SU-DHL-6 (cell line): Measurements from ENCODE around the gene GTF2F2.
A peak's percentile ranks its signal among the peaks of the same experiment; 100 is the strongest.

Source experiments
- H2AFZ ChIP-seq: fragments of 200-600 bp; sonication (generic); 2 replicates; pipeline ENCODE4 v1.6.1; 2014; ENCODE audit warnings: low read depth, mild to moderate bottlenecking, moderate library complexity, mixed read lengths, antibody characterized with exemption, low read length; ENCODE audit not compliant: severe bottlenecking
- H3F3A ChIP-seq: fragments of 200-600 bp; shearing (Covaris generic); 2 replicates; pipeline ENCODE4 v1.6.0; 2016; ENCODE audit warnings: antibody characterized with exemption, mild to moderate bottlenecking; ENCODE audit not compliant: insufficient read depth
- H3K27ac ChIP-seq: fragments of 200-600 bp; sonication (generic); 2 replicates; pipeline ENCODE4 v1.5.1; 2016; ENCODE audit warnings: low read depth, mild to moderate bottlenecking, low read length, moderate library complexity, mixed read lengths
- H3K27me3 ChIP-seq: fragments of 200-600 bp; sonication (generic), shearing (Covaris generic); 2 replicates; pipeline ENCODE4 v1.6.0; 2014; ENCODE audit warnings: mild to moderate bottlenecking, low read length
- H3K36me3 ChIP-seq: fragments of 200-600 bp; sonication (generic); 2 replicates; pipeline ENCODE4 v1.6.1; 2014; ENCODE audit warnings: mild to moderate bottlenecking, low read length, mixed read lengths
- H3K4me2 ChIP-seq: fragments of 300-600, 200-600 bp; shearing (Covaris generic), sonication (generic); 2 replicates; pipeline ENCODE4 v1.6.0; 2014; ENCODE audit warnings: low read length, low read depth, mild to moderate bottlenecking; ENCODE audit not compliant: poor library complexity, severe bottlenecking
- H3K4me3 ChIP-seq: fragments of 200-600 bp; sonication (generic); 2 replicates; pipeline ENCODE4 v1.5.1; 2014; ENCODE audit warnings: antibody characterized with exemption, low read length, mild to moderate bottlenecking, mixed read lengths; ENCODE audit not compliant: insufficient read depth, poor library complexity, severe bottlenecking
- H3K79me2 ChIP-seq: fragments of 200-600 bp; sonication (generic); 2 replicates; pipeline ENCODE4 v1.6.1; 2014; ENCODE audit warnings: mild to moderate bottlenecking, low read length, moderate library complexity; ENCODE audit not compliant: insufficient read depth
- H3K9ac ChIP-seq: fragments of 200-600 bp; sonication (generic); 2 replicates; pipeline ENCODE4 v1.7.0; 2014; ENCODE audit warnings: mild to moderate bottlenecking, low read length
- H3K9me2 ChIP-seq: fragments of 200-600 bp; sonication (generic); replicated peaks from 2 replicates; pipeline ENCODE4 v1.6.1; 2014; ENCODE audit warnings: low read length; ENCODE audit not compliant: insufficient read depth
- H3K9me3 ChIP-seq: fragments of 200-600 bp; sonication (generic); 2 replicates; pipeline ENCODE4 v1.6.1; 2014; ENCODE audit warnings: low read length, mixed read lengths; ENCODE audit not compliant: insufficient read depth
- H4K20me1 ChIP-seq: fragments of 200-600 bp; sonication (generic); 2 replicates; pipeline ENCODE4 v1.6.1; 2014; ENCODE audit warnings: low read depth, mild to moderate bottlenecking, antibody characterized with exemption, low read length, moderate library complexity, mixed read lengths
- EZH2phosphoT487 ChIP-seq: fragments of 200-600 bp; sonication (generic), shearing (Covaris generic); conservative IDR thresholded peaks from 2 replicates; pipeline ENCODE4 v1.6.1; 2018; ENCODE audit warnings: mild to moderate bottlenecking, antibody characterized with exemption, low read length, moderate library complexity, mixed read lengths
- TF ChIP-seq, protein P1 (sequence below): fragments of 200-600 bp; sonication (generic); IDR thresholded peaks from one replicate; pipeline ENCODE4 v1.5.1; 2017; ENCODE audit warnings: antibody characterized with exemption, mild to moderate bottlenecking, low read length, moderate library complexity; ENCODE audit not compliant: insufficient read depth, poor library complexity, severe bottlenecking

GTF2F2 gene

DNA sequence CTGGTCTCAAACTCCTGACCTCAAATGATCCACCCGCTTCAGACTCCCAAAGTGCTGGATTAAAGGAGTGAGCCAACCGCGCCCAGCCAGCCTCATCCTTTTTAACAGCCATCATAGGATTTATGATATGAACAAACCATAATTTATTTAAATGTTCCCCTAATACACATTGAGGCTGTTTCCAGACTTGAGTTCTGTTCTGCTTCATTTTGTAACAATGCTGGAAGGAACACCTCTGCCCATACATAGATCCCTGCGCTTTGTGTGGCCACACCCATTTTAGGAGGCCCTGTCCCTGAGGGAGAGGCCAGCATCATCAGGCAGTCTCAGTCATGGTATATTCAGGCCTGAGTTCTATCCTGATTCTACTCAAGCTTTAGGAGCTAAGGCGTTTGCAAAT is 184.8 kb downstream of the GTF2F2 start:
- TF ChIP-seq, protein P1, sequence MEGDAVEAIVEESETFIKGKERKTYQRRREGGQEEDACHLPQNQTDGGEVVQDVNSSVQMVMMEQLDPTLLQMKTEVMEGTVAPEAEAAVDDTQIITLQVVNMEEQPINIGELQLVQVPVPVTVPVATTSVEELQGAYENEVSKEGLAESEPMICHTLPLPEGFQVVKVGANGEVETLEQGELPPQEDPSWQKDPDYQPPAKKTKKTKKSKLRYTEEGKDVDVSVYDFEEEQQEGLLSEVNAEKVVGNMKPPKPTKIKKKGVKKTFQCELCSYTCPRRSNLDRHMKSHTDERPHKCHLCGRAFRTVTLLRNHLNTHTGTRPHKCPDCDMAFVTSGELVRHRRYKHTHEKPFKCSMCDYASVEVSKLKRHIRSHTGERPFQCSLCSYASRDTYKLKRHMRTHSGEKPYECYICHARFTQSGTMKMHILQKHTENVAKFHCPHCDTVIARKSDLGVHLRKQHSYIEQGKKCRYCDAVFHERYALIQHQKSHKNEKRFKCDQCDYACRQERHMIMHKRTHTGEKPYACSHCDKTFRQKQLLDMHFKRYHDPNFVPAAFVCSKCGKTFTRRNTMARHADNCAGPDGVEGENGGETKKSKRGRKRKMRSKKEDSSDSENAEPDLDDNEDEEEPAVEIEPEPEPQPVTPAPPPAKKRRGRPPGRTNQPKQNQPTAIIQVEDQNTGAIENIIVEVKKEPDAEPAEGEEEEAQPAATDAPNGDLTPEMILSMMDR: no peak
- no peak for TF ChIP-seq EZH2phosphoT487

DNA sequence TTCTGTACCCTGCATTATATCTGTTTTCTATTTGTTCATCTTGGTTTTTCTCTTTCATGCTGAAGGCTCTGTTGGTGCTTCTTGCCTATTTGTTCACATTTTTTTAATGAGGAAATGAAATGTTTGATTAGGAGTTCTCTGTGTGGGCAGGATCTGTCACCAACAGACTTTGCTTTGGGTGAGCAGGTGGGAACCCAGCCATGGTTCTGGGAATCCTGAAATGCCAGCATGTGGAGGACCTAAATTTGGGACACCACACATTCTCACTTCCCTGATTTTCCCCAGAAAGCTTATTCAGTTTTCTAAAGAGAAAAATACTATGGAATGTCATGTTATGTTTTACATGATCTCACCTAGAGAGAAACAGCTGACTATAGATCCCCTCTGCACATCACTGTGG is 186.7 kb downstream of the GTF2F2 start:
- no peak overlapping the region for H3K9ac ChIP-seq
- no peak overlapping the region for H3K27ac ChIP-seq
- H3K27me3 ChIP-seq: no peaks in the 10 kb centered on the region
- H3K36me3 ChIP-seq: no peaks in the 10 kb centered on the region
- no peaks in the 10 kb centered on the region for H3K9me3 ChIP-seq
- no peaks in the 10 kb centered on the region for H4K20me1 ChIP-seq
- no peak overlapping the region for H3K4me3 ChIP-seq
- no peaks in the 10 kb centered on the region for H3K9me2 ChIP-seq
- no peak overlapping the region for H3K4me2 ChIP-seq
- TF ChIP-seq, protein P1: no peak
- TF ChIP-seq EZH2phosphoT487: no peak
- no peak overlapping the region for H2AFZ ChIP-seq
- H3F3A ChIP-seq: 0 out of 2 replicates have a peak, but pooled peaks cover 4% of the 10 kb centered on the region
- no peaks in the 10 kb centered on the region for H3K79me2 ChIP-seq

More for the DNA sequence above, 184.8 kb downstream of the GTF2F2 start:
- Histone ChIP-seq H3K79me2 (no peaks in the 10 kb centered on the region), H3K9me2 (no peaks in the 10 kb centered on the region), H3K36me3 (no peaks in the 10 kb centered on the region), H2AFZ (no peak overlapping the region), H3F3A (no peaks in the 10 kb centered on the region), H3K27ac (no peak overlapping the region), H3K4me2 (no peak overlapping the region), H3K9ac (no peak overlapping the region), H3K4me3 (no peak overlapping the region), H3K9me3 (no peaks in the 10 kb centered on the region), H4K20me1 (no peaks in the 10 kb centered on the region), H3K27me3 (no peaks in the 10 kb centered on the region)

DNA sequence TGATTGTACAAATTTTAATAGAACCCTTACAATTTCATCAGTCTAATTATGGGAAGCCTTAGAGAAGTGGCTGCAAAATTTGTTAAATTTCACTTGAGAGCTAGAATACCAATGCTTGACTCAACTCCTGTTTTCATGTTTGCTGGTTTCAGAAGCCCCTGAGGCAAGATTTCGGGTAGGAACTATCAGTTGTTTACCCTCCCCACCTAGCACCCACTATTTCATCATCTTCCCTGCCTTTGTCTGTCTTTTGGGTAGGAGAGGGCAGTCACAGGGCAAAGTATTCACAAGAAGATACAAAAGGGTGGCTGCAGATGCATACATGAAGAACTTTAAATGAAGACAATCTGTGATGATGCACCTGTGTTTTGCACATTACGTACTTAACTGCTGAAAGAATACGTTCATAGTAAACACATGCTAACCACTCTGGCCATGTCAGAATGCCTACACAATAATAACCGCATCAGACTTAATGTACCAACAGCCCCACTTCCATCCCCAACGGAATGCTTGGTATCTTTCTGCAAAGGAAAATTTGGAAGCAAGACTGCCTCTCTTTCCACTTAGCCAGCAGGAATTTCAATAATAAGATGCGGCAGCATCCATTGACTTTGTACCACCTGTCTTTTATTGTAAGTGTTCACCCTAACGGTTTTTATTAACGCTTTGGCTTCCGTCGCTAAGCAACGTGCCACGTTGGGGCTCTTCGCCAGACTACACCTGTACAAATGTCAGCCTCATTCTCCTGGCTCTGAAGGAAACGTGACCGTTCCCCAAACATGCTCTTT is 190.2 kb downstream of the GTF2F2 start:
- peak overlapping the region; percentile 60 for H2AFZ ChIP-seq

DNA sequence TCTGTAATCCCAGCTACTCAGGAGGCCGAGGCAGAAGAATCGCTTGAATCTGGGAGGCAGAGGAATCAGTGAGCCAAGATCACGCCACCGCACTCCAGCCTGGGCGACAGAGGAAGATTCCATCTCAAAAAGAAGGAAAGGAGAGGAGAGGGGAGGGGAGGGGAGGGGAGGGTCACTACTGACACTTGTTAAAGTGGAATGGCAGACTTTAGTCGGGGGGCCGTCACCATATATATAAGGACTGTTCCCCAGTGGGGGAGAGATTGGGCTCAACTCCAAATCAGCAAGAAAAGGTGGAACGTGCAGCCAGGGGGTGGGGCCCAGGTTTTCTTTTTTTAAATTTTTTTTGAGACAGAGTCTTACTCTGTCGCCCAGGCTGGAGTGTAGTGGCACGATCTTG is 194.5 kb downstream of the GTF2F2 start:
- H3K9me2 ChIP-seq: no peaks in the 10 kb centered on the region
- H3K27me3 ChIP-seq: no peaks in the 10 kb centered on the region
- H4K20me1 ChIP-seq: no peaks in the 10 kb centered on the region
- no peaks in the 10 kb centered on the region for H3K9me3 ChIP-seq
- TF ChIP-seq, protein P1: no peak
- TF ChIP-seq EZH2phosphoT487: no peak
- no peak overlapping the region for H3K9ac ChIP-seq
- H3F3A ChIP-seq: 0 out of 2 replicates have a peak, but pooled peaks cover 4% of the 10 kb centered on the region
- no peak overlapping the region for H3K27ac ChIP-seq
- H3K36me3 ChIP-seq: no peaks in the 10 kb centered on the region
- H3K4me3 ChIP-seq: no peak overlapping the region
- no peaks in the 10 kb centered on the region for H3K79me2 ChIP-seq
- no peak overlapping the region for H2AFZ ChIP-seq
- H3K4me2 ChIP-seq: no peak overlapping the region

More for the DNA sequence above, 190.2 kb downstream of the GTF2F2 start:
- Histone ChIP-seq H3K4me2 (peak overlapping the region; percentile 46), H3K9me3 (no peaks in the 10 kb centered on the region), H3K9ac (no peak overlapping the region), H3K79me2 (no peaks in the 10 kb centered on the region), H3K9me2 (no peaks in the 10 kb centered on the region), H3K36me3 (no peaks in the 10 kb centered on the region), H4K20me1 (no peaks in the 10 kb centered on the region), H3F3A (0 out of 2 replicates have a peak, but pooled peaks cover 4% of the 10 kb centered on the region), H3K27ac (no peak overlapping the region), H3K4me3 (peak overlapping the region; percentile 38), H3K27me3 (no peaks in the 10 kb centered on the region)
- TF ChIP-seq EZH2phosphoT487: no peak
